GM12878 (cell line): ENCODE results near the gene EEPD1. TPM values are rescaled to one million over a fixed set of nuclear protein-coding genes. Genes with fewer than 3 reads are reported as not detected.

Experiments used
- ATAC-seq: fragments of 200-7000 bp; cut with Tn5 transposase; 3 replicates; pipeline ENCODE4 v1.9.1; 2020; ENCODE audit warnings: mild to moderate bottlenecking, moderate library complexity
- BruUV-seq: library from RNA; stranded (reverse); fragments of 400-500 nt; replicated peaks from 2 replicates; lab custom pipeline; 2021; lab: Mats Ljungman, UMichigan
- CTCF ChIA-PET: fragments of 300-600 bp; sonication (Branson Sonifier 250); formaldehyde crosslinking; extraction: SDS; loops from one replicate; lab custom pipeline; 2021; ENCODE audit warnings: inconsistent platforms; lab: Yijun Ruan, JAX
- POLR2A ChIA-PET: fragments of 350-600 bp; formaldehyde crosslinking; extraction: SDS; loops from one replicate; lab custom pipeline; 2021; ENCODE audit warnings: inconsistent platforms; lab: Charles Lee
- RAD21 ChIA-PET: fragments of 300-600 bp; sonication (Branson Sonifier 250); formaldehyde crosslinking; loops from one replicate; lab custom pipeline; 2023; ENCODE audit warnings: antibody characterized with exemption; ENCODE audit not compliant: unreplicated experiment; lab: Charles Lee
- SMC1A ChIA-PET: fragments of 300-600 bp; sonication (Branson Sonifier 250); formaldehyde crosslinking; loops from one replicate; lab custom pipeline; 2023; ENCODE audit not compliant: unreplicated experiment, uncharacterized antibody; lab: Charles Lee
- DNase-seq: peaks from one replicate; pipeline ENCODE4 v3.0.0-alpha.2; 2011; ENCODE audit warnings: low read depth, low spot score
- FAIRE-seq: peaks from 3 replicates; lab custom pipeline; 2011; peaks lifted over from hg19 to GRCh38; lab: Jason Lieb, UNC
- H2AFZ ChIP-seq: 2 replicates; pipeline ENCODE4 v1.6.0; 2011; ENCODE audit warnings: low read depth, low read length, control low read depth; ENCODE audit not compliant: control insufficient read depth
- H3K27ac ChIP-seq: 2 replicates; pipeline ENCODE4 v1.5.1; 2011; ENCODE audit warnings: control low read depth; ENCODE audit not compliant: control insufficient read depth, insufficient read depth
- H3K27me3 ChIP-seq, 2 experiments: replicated peaks in 1 of 2; 2 replicates each; pipeline versions ENCODE4 v1.6.0 to v1.6.1; 2011; ENCODE audit warnings: low read length in 1 of 2; ENCODE audit not compliant: control insufficient read depth in 2 of 2, insufficient read depth in 2 of 2
- H3K36me3 ChIP-seq, 2 experiments: 2 replicates each; pipeline ENCODE4 v1.5.1; 2011; ENCODE audit warnings: low read length in 1 of 2; ENCODE audit not compliant: control insufficient read depth in 2 of 2, insufficient read depth in 2 of 2
- H3K4me1 ChIP-seq: 2 replicates; pipeline ENCODE4 v1.6.1; 2011; ENCODE audit warnings: mild to moderate bottlenecking, low read length, moderate library complexity, mixed read lengths; ENCODE audit not compliant: control insufficient read depth, insufficient read depth
- H3K4me2 ChIP-seq: 2 replicates; pipeline ENCODE4 v1.6.0; 2011; ENCODE audit warnings: control low read depth; ENCODE audit not compliant: control insufficient read depth, insufficient read depth
- H3K4me3 ChIP-seq: fragments of 200-600 bp; sonication (generic); 2 replicates; pipeline ENCODE4 v1.5.1; 2016
- H3K79me2 ChIP-seq: 2 replicates; pipeline ENCODE4 v1.6.0; 2011; ENCODE audit warnings: low read length; ENCODE audit not compliant: control insufficient read depth, insufficient read depth
- H3K9ac ChIP-seq: 2 replicates; pipeline ENCODE4 v1.8.0; 2011; ENCODE audit warnings: low read length, control low read depth, mixed read lengths; ENCODE audit not compliant: control insufficient read depth, insufficient read depth
- H3K9me3 ChIP-seq: replicated peaks from 3 replicates; pipeline ENCODE4 v1.5.1; 2011; ENCODE audit warnings: mild to moderate bottlenecking, low read length; ENCODE audit not compliant: control insufficient read depth, insufficient read depth
- H4K20me1 ChIP-seq: 2 replicates; pipeline ENCODE4 v1.6.0; 2011; ENCODE audit not compliant: control insufficient read depth, insufficient read depth
- DPF2 ChIP-seq: fragments of 450-650 bp; IDR thresholded peaks from 2 replicates; pipeline ENCODE4 v1.6.1; 2017; ENCODE audit warnings: mild to moderate bottlenecking
- IRF4 ChIP-seq: IDR thresholded peaks from 2 replicates; pipeline ENCODE4 v1.6.1; 2011; ENCODE audit warnings: low read depth, low read length
- NKRF ChIP-seq: fragments of 450-650 bp; conservative IDR thresholded peaks from 2 replicates; pipeline ENCODE4 v1.6.1; 2017; ENCODE audit warnings: mild to moderate bottlenecking, moderate library complexity
- PAX5 ChIP-seq: IDR thresholded peaks from 2 replicates; pipeline ENCODE4 v1.6.1; 2011; ENCODE audit warnings: low read depth, low read length, borderline replicate concordance
- RELA ChIP-seq: fragments of 450-650 bp; IDR thresholded peaks from 2 replicates; pipeline ENCODE4 v1.8.0; 2014; ENCODE audit warnings: borderline replicate concordance; ENCODE audit not compliant: partially characterized antibody
- SIX5 ChIP-seq: IDR thresholded peaks from 2 replicates; pipeline ENCODE4 v1.6.1; 2011; ENCODE audit warnings: mild to moderate bottlenecking, low read depth, low read length, moderate library complexity; ENCODE audit not compliant: severe bottlenecking
- SMAD1 ChIP-seq: fragments of 450-650 bp; IDR thresholded peaks from 2 replicates; pipeline ENCODE4 v1.6.1; 2018; ENCODE audit warnings: mild to moderate bottlenecking, low read depth; ENCODE audit not compliant: partially characterized antibody
- SP1 ChIP-seq: IDR thresholded peaks from one replicate; pipeline ENCODE4 v1.6.1; 2011; ENCODE audit warnings: low read depth, low read length
- SRF ChIP-seq, 2 experiments: IDR thresholded peaks; 2 replicates each; pipeline ENCODE4 v1.6.1; 2011; ENCODE audit warnings: low read depth in 2 of 2, low read length in 2 of 2, mild to moderate bottlenecking in 1 of 2, moderate library complexity in 1 of 2
- STAT3 ChIP-seq: IDR thresholded peaks from 2 replicates; pipeline ENCODE4 v1.6.1; 2011; ENCODE audit warnings: low read depth, low read length, improper control_type of control experiment
- SUZ12 ChIP-seq: fragments of 200-600 bp; sonication (generic); IDR thresholded peaks from one replicate; pipeline ENCODE4 v1.6.1; 2018; ENCODE audit warnings: antibody characterized with exemption, mild to moderate bottlenecking; ENCODE audit not compliant: unreplicated experiment
- TCF12 ChIP-seq: IDR thresholded peaks from 2 replicates; pipeline ENCODE4 v1.6.1; 2011; ENCODE audit warnings: low read depth, mild to moderate bottlenecking, low read length
- TCF3 ChIP-seq: IDR thresholded peaks from 2 replicates; pipeline ENCODE4 v1.6.1; 2012; ENCODE audit warnings: low read depth, mild to moderate bottlenecking, low read length, borderline replicate concordance; ENCODE audit not compliant: insufficient read depth
- USF2 ChIP-seq: IDR thresholded peaks from 2 replicates; pipeline ENCODE4 v1.6.1; 2011; ENCODE audit warnings: low read depth, low read length, improper control_type of control experiment, borderline replicate concordance
- WRNIP1 ChIP-seq: IDR thresholded peaks from 2 replicates; pipeline ENCODE4 v1.6.1; 2011; ENCODE audit warnings: low read depth, low read length, improper control_type of control experiment, borderline replicate concordance
- YBX1 ChIP-seq: fragments of 450-650 bp; IDR thresholded peaks from 2 replicates; pipeline ENCODE4 v1.6.1; 2016; ENCODE audit warnings: antibody characterized with exemption
- ZNF274 ChIP-seq: IDR thresholded peaks from one replicate; pipeline ENCODE4 v1.8.0; 2011; ENCODE audit not compliant: insufficient read length, insufficient read depth
- ZNF622 ChIP-seq: fragments of 450-650 bp; IDR thresholded peaks from 2 replicates; pipeline ENCODE4 v1.6.1; 2017; ENCODE audit warnings: mild to moderate bottlenecking, inconsistent platforms
- ZZZ3 ChIP-seq: IDR thresholded peaks from 2 replicates; pipeline ENCODE4 v1.6.1; 2011; ENCODE audit warnings: low read depth; ENCODE audit not compliant: control insufficient read depth, insufficient read length
- WGBS: methylation state at CpG from one replicate; pipeline ENCODE4 v1.1.6; 2016; ENCODE audit warnings: low lambda C conversion rate; ENCODE audit not compliant: insufficient replicate concordance, insufficient coverage; ENCODE audit errors: missing lambda C conversion rate; 5-methylcytosine and 5-hydroxymethylcytosine counted together
- in situ Hi-C: fragments of 300-500 bp; cut with MboI; formaldehyde crosslinking; loops from 9 replicates; pipeline ENCODE4 v1.14.3; 2018; ENCODE audit warnings: mixed read lengths
- intact Hi-C: fragments of 100-400 bp; cut with micrococcal nuclease; formaldehyde crosslinking; loops from one replicate; pipeline ENCODE4 v1.14.2; 2022; ENCODE audit not compliant: unreplicated experiment
- polyA plus RNA-seq, 11 experiments: library from polyadenylated mRNA; depleted of rRNA in 4 of 11; unstranded in 6 of 11; stranded (reverse) in 5 of 11; fragments of >200 nt; fragmentation: Nextera tagmentation in 4 of 11; fragmentation: Illumina TruSeq in 1 of 11; extraction: Ambion mirVana in 4 of 11; extraction: Trizol in 1 of 11; gene quantifications; 1 replicate in 1 of 11; 2 replicates in 10 of 11; pipeline versions ENCODE4 v1.2.1 to v1.2.3, GENCODE V29; 2011 to 2016; ENCODE audit warnings: inconsistent platforms in 2 of 11, missing spikeins in 2 of 11, low read depth in 1 of 11
- total RNA-seq, 4 experiments: library from RNA; depleted of rRNA in 3 of 4; stranded (reverse); fragments of >200 nt in 3 of 4; fragmentation: Illumina TruSeq in 1 of 4; extraction: Trizol in 1 of 4; gene quantifications; 2 replicates each; pipeline versions ENCODE4 v1.2.1 to v1.2.3, GENCODE V29; 2013 to 2021

EEPD1 gene
- total and polyA plus RNA-seq, 10 of the 15 experiments (the other 5 are each of a cell fraction or from before 2014, with no cell fraction given) = 0.24 to 2.8 (median 0.86) TPM; not detected in 1

- in situ Hi-C loops = no loop called here
- CTCF ChIA-PET = interaction anchor here (0.8 to 3.6 kb wide), 4 partner anchors 16 to 298 kb away, joined by 3 to 15 read pairs (median 4); no protein-coding TSS in a partner anchor
- no peaks in the 10 kb centered on the region for H3K79me2 ChIP-seq
- POLR2A ChIA-PET = interaction anchor here (0.6 to 1.9 kb wide), 5 partner anchors 11 to 144 kb away, joined by 3 to 6 read pairs (median 3); no protein-coding TSS in a partner anchor
- SMC1A ChIA-PET = interaction anchor here (1.0 to 8.7 kb wide), 6 partner anchors 8 to 115 kb away, joined by 3 to 92 read pairs (median 4); no protein-coding TSS in a partner anchor
- no peak for FAIRE-seq
- RAD21 ChIA-PET = interaction anchor here (0.7 to 7.8 kb wide), 8 partner anchors 8 to 153 kb away, joined by 3 to 62 read pairs (median 6); no protein-coding TSS in a partner anchor
- peaks cover 16% of the 10 kb centered on the region for H3K4me1 ChIP-seq
- intact Hi-C loops = loop anchor here (10.0 kb wide), 1 partner anchor 555 kb away; no protein-coding TSS in a partner anchor
- no peak overlapping the region for H3K27ac ChIP-seq
- H3K27me3 ChIP-seq = no peaks in the 10 kb centered on the region; a peak in 1 of 4 replicates
- H3K36me3 ChIP-seq = no peaks in the 10 kb centered on the region
- no peaks in the 10 kb centered on the region; the same call in 2 of the 3 replicates for H3K9me3 ChIP-seq
- TF ChIP-seq SUZ12 (no peak), ZZZ3 (no peak), NKRF (no peak), SRF (IDR thresholded peaks at IDR 0.05; ENCODE audit: low read depth in 2 of 2, low read length in 2 of 2) (no peak), STAT3 (no peak), YBX1 (no peak), ZNF274 (no peak), SMAD1 (no peak), SIX5 (no peak), TCF3 (no peak), IRF4 (no peak), SP1 (no peak), TCF12 (no peak), DPF2 (no peak), WRNIP1 (no peak), RELA (no peak), USF2 (no peak), ZNF622 (no peak), PAX5 (no peak)
- no peak overlapping the region for H3K4me3 ChIP-seq
- no peaks in the 10 kb centered on the region for H4K20me1 ChIP-seq
- ATAC-seq = no peak
- no peak overlapping the region for H3K9ac ChIP-seq
- WGBS = 73% methylated on average over 9 of the region's 9 CpGs
- no peak for DNase-seq
- no TSS peak for BruUV-seq
- no peak overlapping the region for H3K4me2 ChIP-seq
- no peak overlapping the region for H2AFZ ChIP-seq
Measured at GRCh38 chr7:36279926-36280315, 126.9 kb downstream of the EEPD1 start.
